GM12891 (cell line): ENCODE results near the gene TBATA.

ENCODE experiments used
- POLR2A ChIP-seq: IDR thresholded peaks from 2 replicates; pipeline ENCODE4 v1.6.1; 2011; ENCODE audit warnings: low read depth, low read length, control low read depth
- POLR2AphosphoS5 ChIP-seq: IDR thresholded peaks from 2 replicates; pipeline ENCODE4 v1.6.1; 2011; ENCODE audit warnings: low read depth, low read length, control low read depth
- TAF1 ChIP-seq: IDR thresholded peaks from 2 replicates; pipeline ENCODE4 v1.6.1; 2011; ENCODE audit warnings: low read depth, low read length, control low read depth

- TF ChIP-seq POLR2A (no peak), POLR2AphosphoS5 (no peak), TAF1 (no peak)
These were observed 41.3 kb downstream of the TBATA start for GRCh38 chr10:70743879-70744278.
